OCI-LY7 (cell line): ENCODE results near the gene IL1RL2. TPM values are rescaled to one million over a fixed set of nuclear protein-coding genes. Genes with fewer than 3 reads are reported as not detected.

Experiments used
- BruUV-seq: library from RNA; stranded (reverse); fragments of 400-500 nt; replicated peaks from 2 replicates; lab custom pipeline; 2021; lab: Mats Ljungman, UMichigan
- CTCF ChIA-PET: fragments of 300-600 bp; sonication (Branson Sonifier 250); formaldehyde crosslinking; loops from one replicate; lab custom pipeline; 2022; ENCODE audit warnings: antibody characterized with exemption; ENCODE audit not compliant: unreplicated experiment; lab: Charles Lee
- POLR2A ChIA-PET: fragments of 300-600 bp; sonication (Branson Sonifier 250); formaldehyde crosslinking; loops from one replicate; lab custom pipeline; 2022; ENCODE audit warnings: antibody characterized with exemption; lab: Charles Lee
- DNase-seq: peaks from one replicate; pipeline ENCODE4 v3.0.0-alpha.2; 2015; ENCODE audit warnings: low spot score
- H2AFZ ChIP-seq: fragments of 200-600 bp; sonication (generic), shearing (Covaris generic); 2 replicates; pipeline ENCODE4 v1.6.1; 2014; ENCODE audit warnings: mild to moderate bottlenecking, antibody characterized with exemption, low read length, moderate library complexity
- H3K27ac ChIP-seq: fragments of 200-600 bp; sonication (generic); 2 replicates; pipeline ENCODE4 v1.5.1; 2014; ENCODE audit warnings: mixed run types, low read depth, mild to moderate bottlenecking, moderate library complexity, low read length, inconsistent platforms; ENCODE audit not compliant: poor library complexity, severe bottlenecking
- H3K36me3 ChIP-seq: fragments of 200-600 bp; sonication (generic); 2 replicates; pipeline ENCODE4 v1.6.1; 2014; ENCODE audit warnings: mild to moderate bottlenecking, antibody characterized with exemption, low read length, moderate library complexity, mixed read lengths; ENCODE audit not compliant: insufficient read depth
- H3K4me1 ChIP-seq: fragments of 200-600 bp; sonication (generic); 2 replicates; pipeline ENCODE4 v1.5.1; 2014; ENCODE audit warnings: mild to moderate bottlenecking, low read length; ENCODE audit not compliant: insufficient read depth, poor library complexity, severe bottlenecking
- H3K4me2 ChIP-seq: fragments of 200-600 bp; sonication (generic); 2 replicates; pipeline ENCODE4 v1.6.1; 2014; ENCODE audit warnings: mild to moderate bottlenecking, low read length
- H3K4me3 ChIP-seq: fragments of 200-600 bp; sonication (generic); 2 replicates; pipeline ENCODE4 v1.5.1; 2014; ENCODE audit warnings: mild to moderate bottlenecking, low read depth, low read length; ENCODE audit not compliant: poor library complexity, severe bottlenecking
- H3K79me2 ChIP-seq: fragments of 200-600 bp; sonication (generic); 2 replicates; pipeline ENCODE4 v1.6.1; 2016; ENCODE audit warnings: low read depth, mild to moderate bottlenecking, low read length, moderate library complexity, mixed read lengths; ENCODE audit not compliant: insufficient read depth
- H3K9me2 ChIP-seq: fragments of 200-600 bp; sonication (generic); 2 replicates; pipeline ENCODE4 v1.6.1; 2016; ENCODE audit warnings: mild to moderate bottlenecking, low read length, mixed read lengths; ENCODE audit not compliant: insufficient read depth
- H3K9me3 ChIP-seq: fragments of 200-600 bp; sonication (generic); 2 replicates; pipeline ENCODE4 v1.6.1; 2014; ENCODE audit warnings: mild to moderate bottlenecking, mixed run types, low read length, mixed read lengths
- H4K20me1 ChIP-seq: fragments of 200-600 bp; sonication (generic); 2 replicates; pipeline ENCODE4 v1.6.1; 2014; ENCODE audit warnings: mild to moderate bottlenecking, antibody characterized with exemption, low read length, moderate library complexity, mixed read lengths; ENCODE audit not compliant: insufficient read depth
- EZH2phosphoT487 ChIP-seq: fragments of 200-600 bp; sonication (generic); IDR thresholded peaks from 2 replicates; pipeline ENCODE4 v1.6.1; 2018; ENCODE audit warnings: low read depth, borderline replicate concordance, mild to moderate bottlenecking, mixed run types, antibody characterized with exemption, low read length, moderate library complexity, mixed read lengths
- intact Hi-C: fragments of 100-400 bp; cut with micrococcal nuclease; formaldehyde crosslinking; loops from one replicate; pipeline ENCODE4 v1.10.0; 2022; ENCODE audit not compliant: unreplicated experiment
- total RNA-seq, 2 experiments: library from RNA; depleted of rRNA in 1 of 2; stranded (reverse); fragments of >200 nt in 1 of 2; shearing (Covaris generic) in 1 of 2; gene quantifications; 2 replicates each; pipeline ENCODE4 v1.2.3, GENCODE V29; 2014 to 2022
- TF ChIP-seq, protein P1 (sequence below): fragments of 200-600 bp; sonication (generic); conservative IDR thresholded peaks from 2 replicates; pipeline ENCODE4 v1.5.1; 2014; ENCODE audit warnings: mild to moderate bottlenecking, antibody characterized with exemption, low read length, moderate library complexity, mixed read lengths

The IL1RL2 gene
- total RNA-seq, 2 experiments from 2014 or later = not detected

- Histone ChIP-seq H3K79me2 (no peaks in the 10 kb centered on the region), H3K27ac (no peak overlapping the region), H3K36me3 (no peaks in the 10 kb centered on the region), H2AFZ (no peak overlapping the region), H3K4me3 (no peak overlapping the region), H3K9me3 (no peaks in the 10 kb centered on the region), H4K20me1 (no peaks in the 10 kb centered on the region), H3K4me1 (no peaks in the 10 kb centered on the region), H3K9me2 (no peaks in the 10 kb centered on the region), H3K4me2 (no peak overlapping the region)
- TF ChIP-seq, protein P1, sequence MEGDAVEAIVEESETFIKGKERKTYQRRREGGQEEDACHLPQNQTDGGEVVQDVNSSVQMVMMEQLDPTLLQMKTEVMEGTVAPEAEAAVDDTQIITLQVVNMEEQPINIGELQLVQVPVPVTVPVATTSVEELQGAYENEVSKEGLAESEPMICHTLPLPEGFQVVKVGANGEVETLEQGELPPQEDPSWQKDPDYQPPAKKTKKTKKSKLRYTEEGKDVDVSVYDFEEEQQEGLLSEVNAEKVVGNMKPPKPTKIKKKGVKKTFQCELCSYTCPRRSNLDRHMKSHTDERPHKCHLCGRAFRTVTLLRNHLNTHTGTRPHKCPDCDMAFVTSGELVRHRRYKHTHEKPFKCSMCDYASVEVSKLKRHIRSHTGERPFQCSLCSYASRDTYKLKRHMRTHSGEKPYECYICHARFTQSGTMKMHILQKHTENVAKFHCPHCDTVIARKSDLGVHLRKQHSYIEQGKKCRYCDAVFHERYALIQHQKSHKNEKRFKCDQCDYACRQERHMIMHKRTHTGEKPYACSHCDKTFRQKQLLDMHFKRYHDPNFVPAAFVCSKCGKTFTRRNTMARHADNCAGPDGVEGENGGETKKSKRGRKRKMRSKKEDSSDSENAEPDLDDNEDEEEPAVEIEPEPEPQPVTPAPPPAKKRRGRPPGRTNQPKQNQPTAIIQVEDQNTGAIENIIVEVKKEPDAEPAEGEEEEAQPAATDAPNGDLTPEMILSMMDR = no peak
- TF ChIP-seq EZH2phosphoT487 = no peak
- DNase-seq = no peak
- CTCF ChIA-PET = no interaction called here
- intact Hi-C loops = no loop called here
- POLR2A ChIA-PET = interaction anchor here (0.7 kb wide), 1 partner anchor 112 kb away, joined by 3 read pairs; no protein-coding TSS in a partner anchor
- BruUV-seq = no TSS peak
Observed at GRCh38 chr2:102252236-102252635, 65.4 kb downstream of the IL1RL2 start.

- Histone ChIP-seq H3K4me1 (no peaks in the 10 kb centered on the region), H3K79me2 (no peaks in the 10 kb centered on the region), H3K4me2 (no peak overlapping the region), H3K9me2 (no peaks in the 10 kb centered on the region), H3K27ac (no peak overlapping the region), H3K4me3 (no peak overlapping the region), H2AFZ (no peak overlapping the region), H3K36me3 (no peaks in the 10 kb centered on the region), H3K9me3 (no peaks in the 10 kb centered on the region), H4K20me1 (no peaks in the 10 kb centered on the region)
- DNase-seq = no peak
- CTCF ChIA-PET = no interaction called here
- BruUV-seq = no TSS peak
- POLR2A ChIA-PET = no interaction called here
- no peak for TF ChIP-seq EZH2phosphoT487
- TF ChIP-seq, protein P1 = no peak
- intact Hi-C loops = no loop called here
Observed at GRCh38 chr2:102253140-102253752, 66.4 kb downstream of the IL1RL2 start.

- Histone ChIP-seq H3K27ac (no peak overlapping the region), H3K4me3 (no peak overlapping the region), H3K4me1 (no peaks in the 10 kb centered on the region), H3K4me2 (no peak overlapping the region), H3K36me3 (no peaks in the 10 kb centered on the region), H2AFZ (no peak overlapping the region), H3K9me3 (no peaks in the 10 kb centered on the region), H4K20me1 (no peaks in the 10 kb centered on the region), H3K9me2 (no peaks in the 10 kb centered on the region), H3K79me2 (no peaks in the 10 kb centered on the region)
- BruUV-seq = no TSS peak
- no peak for DNase-seq
- ChIA-PET CTCF (no interaction called here), POLR2A (interaction anchor here (0.6 kb wide), 1 partner anchor 133 kb away, joined by 3 read pairs; no protein-coding TSS in a partner anchor)
- intact Hi-C loops = no loop called here
- no peak for TF ChIP-seq EZH2phosphoT487
- TF ChIP-seq, protein P1 = peak; percentile 42
Observed at GRCh38 chr2:102253753-102254150, 66.9 kb downstream of the IL1RL2 start.
